CD4-positive, alpha-beta memory T cell (primary cell): ENCODE measurements around the gene CCDC102A. TPM values are rescaled to one million over a fixed set of nuclear protein-coding genes. Genes with fewer than 3 reads are reported as not detected.
A peak's percentile ranks its signal among the peaks of the same experiment; 100 is the strongest.

ENCODE experiments used
- CTCF ChIA-PET: fragments of 350-600 bp; sonication (Branson Sonifier 250); formaldehyde crosslinking; loops from one replicate; lab custom pipeline; 2021; ENCODE audit warnings: inconsistent platforms; ENCODE audit not compliant: partially characterized antibody; lab: Charles Lee
- POLR2A ChIA-PET: fragments of 350-600 bp; sonication (Branson Sonifier 250); formaldehyde crosslinking; loops from one replicate; lab custom pipeline; 2021; ENCODE audit not compliant: partially characterized antibody; lab: Charles Lee
- DNase-seq, 5 donors: peaks; one replicate each; pipeline versions ENCODE4 v3.0.0 to v3.0.0-alpha.2; 2020 to 2022; ENCODE audit warnings: mixed read lengths in 1 of 5
- H3K27ac ChIP-seq: one replicate; pipeline ENCODE4 v1.7.0; 2013; ENCODE audit warnings: low read depth, low read length
- H3K27me3 ChIP-seq: 2 replicates; pipeline ENCODE4 v1.7.0; 2013; ENCODE audit warnings: mild to moderate bottlenecking, low read length, moderate library complexity; ENCODE audit not compliant: insufficient read depth
- H3K36me3 ChIP-seq: 2 replicates; pipeline ENCODE4 v1.7.0; 2013; ENCODE audit warnings: mild to moderate bottlenecking, low read length, moderate library complexity; ENCODE audit not compliant: insufficient read depth
- H3K4me1 ChIP-seq: 2 replicates; pipeline ENCODE4 v1.7.0; 2013; ENCODE audit warnings: mild to moderate bottlenecking, low read length, moderate library complexity; ENCODE audit not compliant: insufficient read depth
- H3K4me3 ChIP-seq, 2 donors: one replicate each; pipeline ENCODE4 v1.7.0; 2013; ENCODE audit warnings: low read length in 2 of 2, mild to moderate bottlenecking in 1 of 2
- H3K9me3 ChIP-seq, 2 donors: one replicate each; pipeline ENCODE4 v1.7.0; 2013; ENCODE audit warnings: low read length in 2 of 2, control low read depth in 1 of 2; ENCODE audit not compliant: control insufficient read depth in 1 of 2
- H3K27ac Mint-ChIP-seq, 7 donors: one replicate each; pipeline ENCODE4 v1.8.0; 2020 to 2021; ENCODE audit warnings: mixed read lengths in 7 of 7, mild to moderate bottlenecking in 6 of 7, inconsistent platforms in 3 of 7, moderate library complexity in 3 of 7
- H3K27me3 Mint-ChIP-seq, 2 donors: one replicate each; pipeline ENCODE4 v1.8.0; 2020 to 2021; ENCODE audit warnings: mixed read lengths in 2 of 2
- H3K36me3 Mint-ChIP-seq, 2 donors: one replicate each; pipeline ENCODE4 v1.8.0; 2020 to 2021; ENCODE audit warnings: mixed read lengths in 2 of 2, inconsistent platforms in 1 of 2, mild to moderate bottlenecking in 1 of 2
- H3K4me1 Mint-ChIP-seq, 4 donors: one replicate each; pipeline ENCODE4 v1.8.0; 2020 to 2021; ENCODE audit warnings: mixed read lengths in 4 of 4, mild to moderate bottlenecking in 1 of 4
- H3K4me3 Mint-ChIP-seq, 8 donors: one replicate each; pipeline ENCODE4 v1.8.0; 2020 to 2021; ENCODE audit warnings: mixed read lengths in 8 of 8, mild to moderate bottlenecking in 7 of 8, moderate library complexity in 6 of 8, inconsistent platforms in 3 of 8
- H3K9me3 Mint-ChIP-seq, 8 donors: one replicate each; pipeline ENCODE4 v1.8.0; 2020 to 2021; ENCODE audit warnings: mixed read lengths in 8 of 8, mild to moderate bottlenecking in 5 of 8, inconsistent platforms in 3 of 8, moderate library complexity in 1 of 8
- intact Hi-C: fragments of 100-400 bp; cut with micrococcal nuclease; formaldehyde crosslinking; loops from one replicate; pipeline ENCODE4 v1.15.1; 2023
- polyA plus RNA-seq, 2 donors: library from polyadenylated mRNA; unstranded; fragments of 300-500 nt; fragmentation: Illumina TruSeq; gene quantifications; one replicate each; pipeline ENCODE4 v1.2.3, GENCODE V29; 2021
- total RNA-seq, 2 experiments: library from RNA; stranded (reverse); gene quantifications; one replicate each; pipeline ENCODE4 v1.2.3, GENCODE V29; 2021

Gene CCDC102A
- total and polyA plus RNA-seq, 4 experiments from 2014 or later: 1.2 to 9.9 (median 5.1) TPM

- Mint-ChIP-seq H3K27me3 (no peaks in the 10 kb centered on the region), H3K4me1 (peaks cover 0 to 6% (median 3%) of the 10 kb centered on the region in 4 donors), H3K27ac (peak overlapping the region in 4 of 7 donors; percentile 0 to 63 (median 19)), H3K4me3 (no peak overlapping the region), H3K36me3 (peaks cover 6 to 7% of the 10 kb centered on the region in 2 donors), H3K9me3 (no peaks in the 10 kb centered on the region)
- Histone ChIP-seq H3K27me3 (no peaks in the 10 kb centered on the region), H3K9me3 (no peaks in the 10 kb centered on the region), H3K4me1 (no peaks in the 10 kb centered on the region), H3K4me3 (no peak overlapping the region), H3K27ac (no peak overlapping the region), H3K36me3 (no peaks in the 10 kb centered on the region)
- ChIA-PET POLR2A (interaction anchor here (0.6 to 1.1 kb wide), 4 partner anchors 9 to 685 kb away, joined by 3 read pairs; partner anchors contain the start of genes ADGRG5 and CCDC102A), CTCF (interaction anchor here (1.0 to 1.5 kb wide), 7 partner anchors 9 to 106 kb away, joined by 3 to 5 read pairs (median 4); partner anchors contain the start of gene POLR2C)
- intact Hi-C loops: no loop called here
- DNase-seq: no peak
These were observed 13.4 kb downstream of the CCDC102A start for GRCh38 chr16:57522960-57523359.

- H3K4me1 Mint-ChIP-seq: peaks cover 0 to 6% (median 3%) of the 10 kb centered on the region in 4 donors
- POLR2A ChIA-PET: interaction anchor here (0.7 to 2.4 kb wide), 7 partner anchors 10 to 102 kb away, joined by 3 to 15 read pairs (median 5); partner anchors contain the start of genes ADGRG5, CCDC102A, CIAPIN1 and COQ9
- H3K27me3 Mint-ChIP-seq: no peaks in the 10 kb centered on the region
- no peak overlapping the region for H3K4me3 Mint-ChIP-seq
- no peak overlapping the region for H3K4me3 ChIP-seq
- no peaks in the 10 kb centered on the region for H3K9me3 ChIP-seq
- H3K36me3 Mint-ChIP-seq: peaks cover 9 to 21% of the 10 kb centered on the region in 2 donors
- no peaks in the 10 kb centered on the region for H3K9me3 Mint-ChIP-seq
- no peaks in the 10 kb centered on the region for H3K27me3 ChIP-seq
- H3K27ac ChIP-seq: no peak overlapping the region
- DNase-seq: peak; percentile 70 to 76 (median 72)
- no peaks in the 10 kb centered on the region for H3K4me1 ChIP-seq
- H3K27ac Mint-ChIP-seq: peak overlapping the region in 1 of 7 donors; percentile 2
- no peaks in the 10 kb centered on the region for H3K36me3 ChIP-seq
- CTCF ChIA-PET: interaction anchor here (0.6 to 6.2 kb wide), 33 partner anchors 8 to 335 kb away, joined by 3 to 87 read pairs (median 4); partner anchors contain the start of genes CCDC102A, COQ9, DOK4 and POLR2C
- intact Hi-C loops: loop anchor here (1.0 to 5.0 kb wide), 4 partner anchors 44 to 436 kb away; partner anchors contain the start of gene POLR2C
These were observed 16.5 kb downstream of the CCDC102A start for GRCh38 chr16:57519796-57520360.

- no peak overlapping the region for H3K27ac ChIP-seq
- Mint-ChIP-seq H3K4me3 (no peak overlapping the region), H3K36me3 (peaks cover 9 to 23% of the 10 kb centered on the region in 2 donors), H3K4me1 (peaks cover 0 to 6% (median 3%) of the 10 kb centered on the region in 4 donors), H3K9me3 (no peaks in the 10 kb centered on the region), H3K27ac (peak overlapping the region in 2 of 7 donors; percentile 44 to 80), H3K27me3 (no peaks in the 10 kb centered on the region)
- no peaks in the 10 kb centered on the region for H3K9me3 ChIP-seq
- no peak for DNase-seq
- H3K36me3 ChIP-seq: no peaks in the 10 kb centered on the region
- no peak overlapping the region for H3K4me3 ChIP-seq
- intact Hi-C loops: loop anchor here (1.0 to 5.0 kb wide), 4 partner anchors 43 to 435 kb away; partner anchors contain the start of gene POLR2C
- H3K4me1 ChIP-seq: no peaks in the 10 kb centered on the region
- H3K27me3 ChIP-seq: no peaks in the 10 kb centered on the region
- POLR2A ChIA-PET: interaction anchor here (1.6 to 2.4 kb wide), 3 partner anchors 11 to 56 kb away, joined by 7 to 15 read pairs (median 8); partner anchors contain the start of genes CCDC102A and POLR2C
- CTCF ChIA-PET: interaction anchor here (0.9 to 6.2 kb wide), 20 partner anchors 8 to 217 kb away, joined by 3 to 87 read pairs (median 6); partner anchors contain the start of genes CCDC102A and DOK4
These were observed 17.4 kb downstream of the CCDC102A start for GRCh38 chr16:57518922-57519321.

GRCh38 chr16:57518520-57518919, 17.9 kb downstream of the CCDC102A start:
- Mint-ChIP-seq H3K27ac (no peak overlapping the region), H3K36me3 (peaks cover 9 to 26% of the 10 kb centered on the region in 2 donors), H3K4me1 (peaks cover 0 to 6% (median 3%) of the 10 kb centered on the region in 4 donors), H3K9me3 (no peaks in the 10 kb centered on the region), H3K27me3 (no peaks in the 10 kb centered on the region), H3K4me3 (no peak overlapping the region)
- H3K27ac ChIP-seq: no peak overlapping the region
- no peaks in the 10 kb centered on the region for H3K36me3 ChIP-seq
- DNase-seq: no peak
- H3K4me1 ChIP-seq: no peaks in the 10 kb centered on the region
- ChIA-PET CTCF (interaction anchor here (0.9 to 6.2 kb wide), 20 partner anchors 7 to 217 kb away, joined by 3 to 87 read pairs (median 8); partner anchors contain the start of genes CCDC102A and DOK4), POLR2A (interaction anchor here (2.4 kb wide), 1 partner anchor 18 kb away, joined by 15 read pairs; the partner anchor contains the start of gene CCDC102A)
- H3K27me3 ChIP-seq: no peaks in the 10 kb centered on the region
- no peak overlapping the region for H3K4me3 ChIP-seq
- no peaks in the 10 kb centered on the region for H3K9me3 ChIP-seq
- intact Hi-C loops: loop anchor here (5.0 kb wide), 1 partner anchor 56 kb away; the partner anchor contains the start of gene POLR2C

GRCh38 chr16:57517397-57518367, 18.7 kb downstream of the CCDC102A start:
- H3K27me3 Mint-ChIP-seq: no peaks in the 10 kb centered on the region
- DNase-seq: no peak
- H3K9me3 Mint-ChIP-seq: no peaks in the 10 kb centered on the region
- intact Hi-C loops: loop anchor here (5.0 kb wide), 1 partner anchor 55 kb away; the partner anchor contains the start of gene POLR2C
- no peaks in the 10 kb centered on the region for H3K9me3 ChIP-seq
- H3K4me3 ChIP-seq: no peak overlapping the region
- no peaks in the 10 kb centered on the region for H3K27me3 ChIP-seq
- H3K27ac Mint-ChIP-seq: peak overlapping the region in 1 of 7 donors; percentile 52
- no peak overlapping the region for H3K4me3 Mint-ChIP-seq
- ChIA-PET POLR2A (no interaction called here), CTCF (interaction anchor here (0.9 to 6.2 kb wide), 14 partner anchors 11 to 216 kb away, joined by 3 to 87 read pairs (median 8); partner anchors contain the start of genes CCDC102A and POLR2C)
- peaks cover 0 to 6% (median 3%) of the 10 kb centered on the region in 4 donors for H3K4me1 Mint-ChIP-seq
- no peak overlapping the region for H3K27ac ChIP-seq
- H3K36me3 Mint-ChIP-seq: peaks cover 9 to 31% of the 10 kb centered on the region in 2 donors
- no peaks in the 10 kb centered on the region for H3K36me3 ChIP-seq
- H3K4me1 ChIP-seq: no peaks in the 10 kb centered on the region

- no peaks in the 10 kb centered on the region for H3K9me3 Mint-ChIP-seq
- H3K4me3 Mint-ChIP-seq: no peak overlapping the region
- Histone ChIP-seq H3K27me3 (no peaks in the 10 kb centered on the region), H3K4me1 (no peaks in the 10 kb centered on the region), H3K4me3 (no peak overlapping the region), H3K36me3 (no peaks in the 10 kb centered on the region), H3K27ac (no peak overlapping the region), H3K9me3 (no peaks in the 10 kb centered on the region)
- intact Hi-C loops: loop anchor here (5.0 kb wide), 1 partner anchor 54 kb away; the partner anchor contains the start of gene POLR2C
- POLR2A ChIA-PET: no interaction called here
- H3K27ac Mint-ChIP-seq: peak overlapping the region in 2 of 7 donors; percentile 46
- peaks cover 0 to 6% (median 3%) of the 10 kb centered on the region in 4 donors for H3K4me1 Mint-ChIP-seq
- H3K27me3 Mint-ChIP-seq: no peaks in the 10 kb centered on the region
- CTCF ChIA-PET: interaction anchor here (1.5 to 6.2 kb wide), 6 partner anchors 15 to 215 kb away, joined by 4 to 87 read pairs (median 19); partner anchors contain the start of genes CCDC102A and POLR2C
- no peak for DNase-seq
- peaks cover 13 to 31% of the 10 kb centered on the region in 2 donors for H3K36me3 Mint-ChIP-seq
These were observed 19.6 kb downstream of the CCDC102A start for GRCh38 chr16:57516773-57517172.
